PC-9 (cell line): ENCODE results near the gene UBE2D1. TPM values are rescaled to one million over a fixed set of nuclear protein-coding genes. Genes with fewer than 3 reads are reported as not detected.

Experiments used
- BruUV-seq: library from RNA; stranded (reverse); fragments of 400-500 nt; replicated peaks from 2 replicates; lab custom pipeline; 2021; lab: Mats Ljungman, UMichigan
- CTCF ChIA-PET: fragments of 300-600 bp; sonication (Branson Sonifier 250); formaldehyde crosslinking; loops from one replicate; lab custom pipeline; 2022; ENCODE audit warnings: antibody characterized with exemption; lab: Charles Lee
- POLR2A ChIA-PET: fragments of 300-600 bp; sonication (Branson Sonifier 250); formaldehyde crosslinking; loops from one replicate; lab custom pipeline; 2022; ENCODE audit warnings: antibody characterized with exemption; ENCODE audit not compliant: unreplicated experiment; lab: Charles Lee
- DNase-seq, 2 experiments: peaks; one replicate each; pipeline versions ENCODE4 v3.0.0 to v3.0.0-alpha.2; 2015 to 2022; ENCODE audit warnings: mixed read lengths in 1 of 2
- H2AFZ ChIP-seq: fragments of 200-600 bp; sonication (generic); 2 replicates; pipeline ENCODE4 v1.8.1; 2017; ENCODE audit warnings: antibody characterized with exemption
- H3F3A ChIP-seq: fragments of 200-600 bp; sonication (generic); 2 replicates; pipeline ENCODE4 v1.8.1; 2017; ENCODE audit warnings: antibody characterized with exemption, mild to moderate bottlenecking, low read depth; ENCODE audit not compliant: insufficient read depth
- H3K27ac ChIP-seq: fragments of 200-600 bp; sonication (generic); 2 replicates; pipeline ENCODE4 v1.6.1; 2016; ENCODE audit warnings: mixed run types
- H3K27me3 ChIP-seq: fragments of 200-600 bp; sonication (generic); 2 replicates; pipeline ENCODE4 v1.6.1; 2016; ENCODE audit warnings: low read depth, mixed run types; ENCODE audit not compliant: insufficient read depth
- H3K36me3 ChIP-seq: fragments of 200-600 bp; sonication (generic); 2 replicates; pipeline ENCODE4 v1.6.1; 2016; ENCODE audit warnings: low read depth, mixed run types
- H3K4me1 ChIP-seq: fragments of 200-600 bp; sonication (generic); replicated peaks from 2 replicates; pipeline ENCODE4 v1.6.1; 2016; ENCODE audit warnings: mixed run types; ENCODE audit not compliant: insufficient read depth
- H3K4me2 ChIP-seq: fragments of 200-600 bp; sonication (generic); 2 replicates; pipeline ENCODE4 v1.6.1; 2017; ENCODE audit warnings: mixed run types
- H3K4me3 ChIP-seq: fragments of 200-600 bp; sonication (generic); 2 replicates; pipeline ENCODE4 v1.6.1; 2016; ENCODE audit warnings: mixed run types
- H3K79me2 ChIP-seq: fragments of 200-600 bp; sonication (generic); 2 replicates; pipeline ENCODE4 v1.6.1; 2017; ENCODE audit warnings: low read depth, mixed run types
- H3K9me2 ChIP-seq: fragments of 200-600 bp; sonication (generic); 2 replicates; pipeline ENCODE4 v1.8.1; 2017; ENCODE audit warnings: mild to moderate bottlenecking; ENCODE audit not compliant: insufficient read depth
- H3K9me3 ChIP-seq: fragments of 200-600 bp; sonication (generic); 2 replicates; pipeline ENCODE4 v1.8.1; 2016; ENCODE audit warnings: low read depth; ENCODE audit not compliant: insufficient read depth
- H4K20me1 ChIP-seq: fragments of 200-600 bp; sonication (generic); 2 replicates; pipeline ENCODE4 v1.8.1; 2017; ENCODE audit not compliant: insufficient read depth
- EZH2 ChIP-seq: fragments of 200-600 bp; sonication (generic); IDR thresholded peaks from 2 replicates; pipeline ENCODE4 v1.8.0; 2017; ENCODE audit warnings: antibody characterized with exemption, low read depth
- intact Hi-C: fragments of 100-400 bp; cut with micrococcal nuclease; formaldehyde crosslinking; loops from one replicate; pipeline ENCODE4 v1.10.0; 2022; ENCODE audit not compliant: unreplicated experiment
- total RNA-seq: library from RNA; stranded (reverse); gene quantifications from 2 replicates; pipeline ENCODE4 v1.2.3, GENCODE V29; 2021
- TF ChIP-seq, protein P1 (sequence below): fragments of 200-600 bp; sonication (generic); conservative IDR thresholded peaks from 2 replicates; pipeline ENCODE4 v1.6.1; 2017; ENCODE audit warnings: mixed run types, antibody characterized with exemption, mild to moderate bottlenecking, moderate library complexity

UBE2D1 gene
- total RNA-seq, 1 experiment from 2014 or later: 24.0 TPM

DNA sequence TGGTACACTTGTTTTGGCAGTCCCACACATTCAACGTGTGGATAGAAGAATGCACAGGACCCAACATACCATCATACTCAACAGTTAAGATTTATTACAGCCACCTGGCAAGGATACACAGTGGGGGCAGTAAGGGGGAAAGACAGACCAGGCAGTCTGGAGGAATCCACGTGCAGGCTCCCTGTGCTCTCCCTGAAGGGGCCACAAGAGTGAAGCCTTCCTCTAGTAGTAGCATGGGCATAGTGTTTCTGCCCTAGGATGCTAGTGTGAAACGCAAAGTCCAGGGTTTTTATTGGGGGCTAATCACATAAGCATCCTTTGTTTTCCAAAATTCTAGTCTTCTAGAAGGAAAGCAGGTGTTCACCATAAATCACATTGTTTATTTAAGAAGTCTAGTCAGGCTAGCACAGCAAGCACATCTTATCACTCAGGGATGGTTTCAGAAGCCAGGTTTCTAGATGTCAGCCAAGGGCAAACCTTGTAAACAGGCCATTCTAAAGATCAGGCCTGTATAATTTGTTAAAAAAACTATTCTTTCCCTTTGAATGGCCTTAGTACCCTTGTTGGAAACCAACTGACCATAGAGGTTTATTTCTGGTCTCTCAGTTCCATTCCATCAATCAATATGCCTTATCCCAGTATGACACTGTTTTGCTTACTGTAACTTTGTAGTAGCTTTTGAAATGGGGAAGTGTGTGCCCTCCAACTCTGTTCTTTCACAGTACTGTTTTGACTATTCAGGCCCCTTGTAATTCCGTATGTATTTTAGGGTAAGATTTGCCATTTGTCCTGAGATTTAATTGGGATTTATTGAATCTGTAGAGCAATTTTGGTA lies 38.0 kb downstream of the UBE2D1 start:
- Histone ChIP-seq H3K27ac (no peak overlapping the region), H3K4me1 (no peaks in the 10 kb centered on the region), H3K36me3 (peaks cover 11% of the 10 kb centered on the region; the same call in 1 of the 2 replicates), H3F3A (0 out of 2 replicates have a peak, but pooled peaks cover 4% of the 10 kb centered on the region), H3K4me3 (no peak overlapping the region), H3K4me2 (no peak overlapping the region), H3K27me3 (no peaks in the 10 kb centered on the region), H3K79me2 (no peaks in the 10 kb centered on the region), H3K9me2 (no peaks in the 10 kb centered on the region), H3K9me3 (no peaks in the 10 kb centered on the region), H4K20me1 (no peaks in the 10 kb centered on the region), H2AFZ (no peak overlapping the region)
- no TSS peak for BruUV-seq
- CTCF ChIA-PET: no interaction called here
- POLR2A ChIA-PET: no interaction called here
- no peak for DNase-seq
- intact Hi-C loops: no loop called here
- TF ChIP-seq, protein P1, sequence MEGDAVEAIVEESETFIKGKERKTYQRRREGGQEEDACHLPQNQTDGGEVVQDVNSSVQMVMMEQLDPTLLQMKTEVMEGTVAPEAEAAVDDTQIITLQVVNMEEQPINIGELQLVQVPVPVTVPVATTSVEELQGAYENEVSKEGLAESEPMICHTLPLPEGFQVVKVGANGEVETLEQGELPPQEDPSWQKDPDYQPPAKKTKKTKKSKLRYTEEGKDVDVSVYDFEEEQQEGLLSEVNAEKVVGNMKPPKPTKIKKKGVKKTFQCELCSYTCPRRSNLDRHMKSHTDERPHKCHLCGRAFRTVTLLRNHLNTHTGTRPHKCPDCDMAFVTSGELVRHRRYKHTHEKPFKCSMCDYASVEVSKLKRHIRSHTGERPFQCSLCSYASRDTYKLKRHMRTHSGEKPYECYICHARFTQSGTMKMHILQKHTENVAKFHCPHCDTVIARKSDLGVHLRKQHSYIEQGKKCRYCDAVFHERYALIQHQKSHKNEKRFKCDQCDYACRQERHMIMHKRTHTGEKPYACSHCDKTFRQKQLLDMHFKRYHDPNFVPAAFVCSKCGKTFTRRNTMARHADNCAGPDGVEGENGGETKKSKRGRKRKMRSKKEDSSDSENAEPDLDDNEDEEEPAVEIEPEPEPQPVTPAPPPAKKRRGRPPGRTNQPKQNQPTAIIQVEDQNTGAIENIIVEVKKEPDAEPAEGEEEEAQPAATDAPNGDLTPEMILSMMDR: no peak
- no peak for TF ChIP-seq EZH2

DNA sequence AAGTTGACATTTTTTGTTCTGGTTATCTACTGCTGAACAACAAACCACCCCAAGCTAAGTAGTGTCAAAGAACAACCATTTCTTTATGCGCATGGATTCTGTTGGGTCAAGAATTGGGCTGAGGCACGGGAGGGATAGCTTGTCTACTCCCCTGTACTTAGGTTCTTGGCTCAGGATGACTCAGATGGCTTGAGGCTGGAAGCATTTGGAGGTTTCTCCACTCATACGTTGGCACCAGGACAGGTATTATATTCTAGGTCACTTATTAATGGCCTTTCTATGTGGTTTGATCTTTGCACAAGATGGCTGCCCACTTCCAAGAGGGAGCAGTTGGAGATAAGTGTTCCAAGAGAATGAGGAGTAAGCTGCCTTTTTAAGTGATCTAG lies 38.6 kb downstream of the UBE2D1 start:
- POLR2A ChIA-PET: no interaction called here
- intact Hi-C loops: no loop called here
- Histone ChIP-seq H3K79me2 (no peaks in the 10 kb centered on the region), H3K9me3 (no peaks in the 10 kb centered on the region), H3K36me3 (peaks cover 9% of the 10 kb centered on the region; the same call in 1 of the 2 replicates), H3K4me3 (no peak overlapping the region), H3F3A (0 out of 2 replicates have a peak, but pooled peaks cover 4% of the 10 kb centered on the region), H3K4me2 (no peak overlapping the region), H3K4me1 (no peaks in the 10 kb centered on the region), H2AFZ (no peak overlapping the region), H3K27me3 (no peaks in the 10 kb centered on the region), H3K9me2 (no peaks in the 10 kb centered on the region), H3K27ac (no peak overlapping the region), H4K20me1 (no peaks in the 10 kb centered on the region)
- CTCF ChIA-PET: no interaction called here
- no peak for DNase-seq
- no peak for TF ChIP-seq EZH2
- TF ChIP-seq, protein P1: no peak
- BruUV-seq: no TSS peak

DNA sequence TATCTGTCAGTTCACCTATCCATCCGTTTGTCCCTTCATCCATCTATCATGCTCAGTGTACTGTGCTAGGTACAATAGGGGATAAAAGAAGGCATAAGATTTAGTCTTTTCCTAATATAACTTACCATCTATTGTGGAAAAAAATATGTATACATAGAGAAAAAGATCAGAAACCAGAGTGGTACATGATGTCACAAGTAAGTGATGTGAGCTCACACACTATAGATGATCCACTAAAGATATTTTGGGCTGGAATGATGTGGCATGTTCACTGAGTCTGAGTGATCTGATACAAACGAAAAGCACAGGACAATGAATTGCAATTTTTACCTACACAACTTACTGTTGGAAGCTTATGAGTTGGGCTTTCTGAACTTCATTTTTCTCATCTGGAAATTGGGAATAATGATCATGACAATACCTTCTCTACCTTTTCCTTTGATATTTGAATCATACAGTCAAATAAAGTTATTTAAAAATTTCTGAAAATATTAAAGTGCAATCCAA lies 47.7 kb downstream of the UBE2D1 start:
- CTCF ChIA-PET: no interaction called here

More for the DNA sequence above, 47.7 kb downstream of the UBE2D1 start:
- H3K4me1 ChIP-seq: peaks cover 23% of the 10 kb centered on the region
- no peaks in the 10 kb centered on the region for H3K27me3 ChIP-seq
- POLR2A ChIA-PET: no interaction called here
- no peak overlapping the region for H3K4me2 ChIP-seq
- DNase-seq: no peak
- intact Hi-C loops: no loop called here
- no TSS peak for BruUV-seq
- H4K20me1 ChIP-seq: 0 out of 2 replicates have a peak, but pooled peaks cover 6% of the 10 kb centered on the region
- no peaks in the 10 kb centered on the region for H3K9me3 ChIP-seq
- H3K9me2 ChIP-seq: no peaks in the 10 kb centered on the region
- TF ChIP-seq, protein P1: no peak
- no peak for TF ChIP-seq EZH2
- no peak overlapping the region for H3K27ac ChIP-seq
- H3F3A ChIP-seq: peaks cover 11% of the 10 kb centered on the region
- no peaks in the 10 kb centered on the region; the same call in 1 of the 2 replicates for H3K36me3 ChIP-seq
- no peak overlapping the region for H3K4me3 ChIP-seq
- H2AFZ ChIP-seq: no peak overlapping the region
- H3K79me2 ChIP-seq: peaks cover 26% of the 10 kb centered on the region
